Stimulated activated CD8-positive, alpha-beta memory T cell treated with anti-CD3 and anti-CD28 coated beads, Interleukin-15, amount 100 ng/mL, for 1 hour (primary cell): ENCODE measurements around the gene FOXP4.

Source experiments
- DNase-seq: peaks from one replicate; pipeline ENCODE4 v3.0.0-alpha.2; 2020; ENCODE audit warnings: low read depth

The FOXP4 gene

GRCh38 chr6:41565701-41566100, 19.5 kb downstream of the FOXP4 start:
- DNase-seq = no peak

- DNase-seq = no peak
Measured at GRCh38 chr6:41566961-41567360, 20.8 kb downstream of the FOXP4 start.

GRCh38 chr6:41567684-41568083, 21.5 kb downstream of the FOXP4 start:
- DNase-seq = no peak

GRCh38 chr6:41568202-41568584, 22.0 kb downstream of the FOXP4 start:
- no peak for DNase-seq

- DNase-seq = no peak
Measured at GRCh38 chr6:41568585-41569384, 22.6 kb downstream of the FOXP4 start.

GRCh38 chr6:41570259-41570615, 24.1 kb downstream of the FOXP4 start:
- no peak for DNase-seq

GRCh38 chr6:41571021-41571780, 25.0 kb downstream of the FOXP4 start:
- no peak for DNase-seq

GRCh38 chr6:41572613-41573012, 26.4 kb downstream of the FOXP4 start:
- DNase-seq = no peak

- DNase-seq = no peak
Measured at GRCh38 chr6:41573276-41573675, 27.1 kb downstream of the FOXP4 start.

GRCh38 chr6:41573985-41574384, 27.8 kb downstream of the FOXP4 start:
- DNase-seq = no peak

- no peak for DNase-seq
Measured at GRCh38 chr6:41575598-41575997, 29.4 kb downstream of the FOXP4 start.

- DNase-seq = no peak
Measured at GRCh38 chr6:41576667-41577066, 30.5 kb downstream of the FOXP4 start.

GRCh38 chr6:41577356-41578216, 31.4 kb downstream of the FOXP4 start:
- DNase-seq = no peak

GRCh38 chr6:41578217-41579087, 32.3 kb downstream of the FOXP4 start:
- no peak for DNase-seq

GRCh38 chr6:41579088-41579610, 33.0 kb downstream of the FOXP4 start:
- no peak for DNase-seq

GRCh38 chr6:41580690-41581089, 34.5 kb downstream of the FOXP4 start:
- no peak for DNase-seq

GRCh38 chr6:41581381-41581991, 35.3 kb downstream of the FOXP4 start:
- DNase-seq = no peak

- DNase-seq = no peak
Measured at GRCh38 chr6:41582540-41582939, 36.4 kb downstream of the FOXP4 start.

- no peak for DNase-seq
Measured at GRCh38 chr6:41583565-41583964, 37.4 kb downstream of the FOXP4 start.

GRCh38 chr6:41584205-41584604, 38.0 kb downstream of the FOXP4 start:
- no peak for DNase-seq

GRCh38 chr6:41584668-41585205, 38.6 kb downstream of the FOXP4 start:
- DNase-seq = no peak
